ENCODE data around the gene CYP11A1. TPM values are rescaled to one million over a fixed set of nuclear protein-coding genes. Genes with fewer than 3 reads are reported as not detected.

CYP11A1 gene
- total RNA-seq, 1 experiment from 2014 or later, result 1.7 TPM

- Histone ChIP-seq H4K20me1 (ENCODE audit: control insufficient read depth, insufficient read depth, insufficient read length) (no peaks in the 10 kb centered on the region), H2BK12ac (ENCODE audit: insufficient read length, low read depth, low read length) (no peak overlapping the region), H3K23me2 (ENCODE audit: insufficient read length, low read depth, low read length, poor library complexity, severe bottlenecking) (no peaks in the 10 kb centered on the region), H3K9me3 (ENCODE audit: control insufficient read depth, low read depth, low read length) (no peaks in the 10 kb centered on the region), H2BK15ac (ENCODE audit: low read depth, low read length) (no peak overlapping the region), H3K4ac (ENCODE audit: low read depth, low read length) (no peak overlapping the region), H4K5ac (ENCODE audit: insufficient read length, low read depth, low read length) (no peak overlapping the region), H2AK5ac (ENCODE audit: insufficient read length, low read length) (no peak overlapping the region), H2BK120ac (ENCODE audit: low read depth, low read length, poor library complexity, severe bottlenecking) (no peak overlapping the region), H3K9ac (ENCODE audit: extremely low read depth, insufficient read length, low read length) (no peak overlapping the region), H3K27ac (ENCODE audit: insufficient read length, low read depth, low read length) (no peak overlapping the region), H2AFZ (ENCODE audit: low read length) (no peak overlapping the region), H2BK20ac (ENCODE audit: low read depth, low read length, poor library complexity, severe bottlenecking) (no peak overlapping the region), H3K79me1 (ENCODE audit: insufficient read depth, low read depth, low read length, poor library complexity, severe bottlenecking) (no peaks in the 10 kb centered on the region), H3K79me2 (ENCODE audit: insufficient read depth, low read length) (no peaks in the 10 kb centered on the region), H4K8ac (replicated peaks; ENCODE audit: insufficient read length, low read depth, low read length) (no peak overlapping the region), H4K91ac (ENCODE audit: insufficient read length, low read depth, low read length) (no peak overlapping the region), H3K56ac (ENCODE audit: insufficient read length, low read depth, low read length) (no peak overlapping the region), H3K4me1 (ENCODE audit: insufficient read depth, low read length) (no peaks in the 10 kb centered on the region; the same call in 1 of the 2 replicates), H3K14ac (ENCODE audit: insufficient read depth, low read length) (no peak overlapping the region), H3K23ac (ENCODE audit: insufficient read length, low read depth, low read length) (no peak overlapping the region), H3K18ac (ENCODE audit: insufficient read length, low read depth, low read length) (no peak overlapping the region), H2BK5ac (ENCODE audit: insufficient read length, low read length) (no peak overlapping the region), H3T11ph (ENCODE audit: low read length) (no peak overlapping the region), H3K27me3 (ENCODE audit: insufficient read depth, low read length) (no peaks in the 10 kb centered on the region), H3K4me2 (ENCODE audit: insufficient read depth, insufficient read length, low read length) (no peak overlapping the region)
- H3K27me3 Mint-ChIP-seq (ENCODE audit: low read depth), result peaks cover 6% of the 10 kb centered on the region
- no peaks in the 10 kb centered on the region for H3K9me3 Mint-ChIP-seq
- peaks cover 31 to 66% of the 10 kb centered on the region in 2 experiments for H3K4me1 Mint-ChIP-seq
- WGBS (ENCODE audit: extremely low coverage, insufficient read length, low lambda C conversion rate), result no CpG with 5 or more reads among the region's 13 CpGs
- no peak for DNase-seq
- H3K36me3 Mint-ChIP-seq (ENCODE audit: insufficient read depth in 1 of 3, low read depth in 3 of 3), result no peaks in the 10 kb centered on the region; a peak in 1 of 7 replicates
- H3K4me3 Mint-ChIP-seq, result no peak overlapping the region
- H3K27ac Mint-ChIP-seq, result no peak overlapping the region
- no peak for TF ChIP-seq CTCF (conservative IDR thresholded peaks at IDR 0.05)
Measured at GRCh38 chr15:74316141-74316540, 51.3 kb downstream of the CYP11A1 start.
